Uterus (tissue), 2 donors: ENCODE measurements around the gene SIRT2.

Source experiments
- POLR2A ChIP-seq, 2 donors: fragments of 450-650 bp; IDR thresholded peaks; one replicate each; pipeline ENCODE4 v1.6.1; 2016; ENCODE audit warnings: antibody characterized with exemption in 2 of 2, mild to moderate bottlenecking in 1 of 2, moderate library complexity in 1 of 2
- TF ChIP-seq, protein P1 (sequence below), 4 experiments: fragments of 200-600 bp in 2 of 4; fragments of 450-650 bp in 2 of 4; sonication (generic) in 2 of 4; IDR thresholded peaks; one replicate each; pipeline ENCODE4 v1.5.1; 2016 to 2019; ENCODE audit warnings: antibody characterized with exemption in 4 of 4, mild to moderate bottlenecking in 2 of 4, moderate library complexity in 1 of 4

DNA sequence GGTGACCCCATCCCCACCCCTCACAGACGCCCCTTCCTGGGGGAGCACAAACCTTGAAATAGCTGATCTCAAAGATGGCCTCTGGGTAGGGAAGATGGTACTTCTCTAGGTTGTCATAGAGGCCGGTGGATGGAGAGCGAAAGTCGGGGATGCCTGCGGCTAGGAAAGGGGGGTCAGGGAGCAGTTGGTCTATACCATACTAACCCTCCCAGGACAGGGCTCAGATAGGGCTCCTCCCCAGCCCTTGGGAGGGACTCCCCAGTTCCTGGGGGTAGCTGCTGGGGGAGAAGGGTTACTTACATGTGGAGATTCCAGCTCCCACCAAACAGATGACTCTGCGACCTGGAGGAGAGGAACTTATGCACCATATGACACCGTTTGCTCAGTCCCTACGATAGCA is 9.6 kb downstream of the SIRT2 start:
- TF ChIP-seq, protein P1, sequence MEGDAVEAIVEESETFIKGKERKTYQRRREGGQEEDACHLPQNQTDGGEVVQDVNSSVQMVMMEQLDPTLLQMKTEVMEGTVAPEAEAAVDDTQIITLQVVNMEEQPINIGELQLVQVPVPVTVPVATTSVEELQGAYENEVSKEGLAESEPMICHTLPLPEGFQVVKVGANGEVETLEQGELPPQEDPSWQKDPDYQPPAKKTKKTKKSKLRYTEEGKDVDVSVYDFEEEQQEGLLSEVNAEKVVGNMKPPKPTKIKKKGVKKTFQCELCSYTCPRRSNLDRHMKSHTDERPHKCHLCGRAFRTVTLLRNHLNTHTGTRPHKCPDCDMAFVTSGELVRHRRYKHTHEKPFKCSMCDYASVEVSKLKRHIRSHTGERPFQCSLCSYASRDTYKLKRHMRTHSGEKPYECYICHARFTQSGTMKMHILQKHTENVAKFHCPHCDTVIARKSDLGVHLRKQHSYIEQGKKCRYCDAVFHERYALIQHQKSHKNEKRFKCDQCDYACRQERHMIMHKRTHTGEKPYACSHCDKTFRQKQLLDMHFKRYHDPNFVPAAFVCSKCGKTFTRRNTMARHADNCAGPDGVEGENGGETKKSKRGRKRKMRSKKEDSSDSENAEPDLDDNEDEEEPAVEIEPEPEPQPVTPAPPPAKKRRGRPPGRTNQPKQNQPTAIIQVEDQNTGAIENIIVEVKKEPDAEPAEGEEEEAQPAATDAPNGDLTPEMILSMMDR (IDR thresholded peaks at IDR 0.05) = no peak
- TF ChIP-seq POLR2A (IDR thresholded peaks at IDR 0.05) = no peak
